HG03354 (cell line): Measurements from ENCODE around the gene ACTL10.

ENCODE experiments used
- ATAC-seq: cut with Tn5 transposase; IDR thresholded peaks from one replicate; pipeline ENCODE4 v1.9.1; 2021; ENCODE audit warnings: mild to moderate bottlenecking; ENCODE audit not compliant: unreplicated experiment, poor library complexity, severe bottlenecking

The ACTL10 gene

GRCh38 chr20:33660035-33660684 lies 6.6 kb upstream of the ACTL10 start:
- ATAC-seq = no peak

DNA sequence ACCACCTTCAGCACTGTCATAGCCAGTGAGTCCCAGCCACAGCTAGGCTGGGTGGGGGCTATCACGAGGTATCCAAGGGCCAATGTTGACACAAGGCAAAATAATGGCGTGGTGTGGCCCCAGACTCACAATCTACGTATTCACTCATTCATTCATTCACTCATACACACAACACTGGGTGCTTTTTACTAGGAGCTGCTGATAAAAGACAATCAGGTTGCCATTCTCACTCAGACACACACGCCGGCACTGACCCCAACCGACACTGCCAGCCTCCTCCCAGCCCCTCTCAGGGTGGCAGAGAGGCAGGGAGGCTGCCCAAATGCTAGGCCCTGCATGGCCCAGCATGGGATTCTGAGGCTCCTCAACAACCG lies 6.1 kb upstream of the ACTL10 start:
- no peak for ATAC-seq

GRCh38 chr20:33662172-33662571 lies 4.6 kb upstream of the ACTL10 start, which contains the start of gene C20orf144:
TSS of gene C20orf144 (plus strand) at chr20:33662327. CDS start at chr20:33662346, 19 bp downstream.
- no peak for ATAC-seq

DNA sequence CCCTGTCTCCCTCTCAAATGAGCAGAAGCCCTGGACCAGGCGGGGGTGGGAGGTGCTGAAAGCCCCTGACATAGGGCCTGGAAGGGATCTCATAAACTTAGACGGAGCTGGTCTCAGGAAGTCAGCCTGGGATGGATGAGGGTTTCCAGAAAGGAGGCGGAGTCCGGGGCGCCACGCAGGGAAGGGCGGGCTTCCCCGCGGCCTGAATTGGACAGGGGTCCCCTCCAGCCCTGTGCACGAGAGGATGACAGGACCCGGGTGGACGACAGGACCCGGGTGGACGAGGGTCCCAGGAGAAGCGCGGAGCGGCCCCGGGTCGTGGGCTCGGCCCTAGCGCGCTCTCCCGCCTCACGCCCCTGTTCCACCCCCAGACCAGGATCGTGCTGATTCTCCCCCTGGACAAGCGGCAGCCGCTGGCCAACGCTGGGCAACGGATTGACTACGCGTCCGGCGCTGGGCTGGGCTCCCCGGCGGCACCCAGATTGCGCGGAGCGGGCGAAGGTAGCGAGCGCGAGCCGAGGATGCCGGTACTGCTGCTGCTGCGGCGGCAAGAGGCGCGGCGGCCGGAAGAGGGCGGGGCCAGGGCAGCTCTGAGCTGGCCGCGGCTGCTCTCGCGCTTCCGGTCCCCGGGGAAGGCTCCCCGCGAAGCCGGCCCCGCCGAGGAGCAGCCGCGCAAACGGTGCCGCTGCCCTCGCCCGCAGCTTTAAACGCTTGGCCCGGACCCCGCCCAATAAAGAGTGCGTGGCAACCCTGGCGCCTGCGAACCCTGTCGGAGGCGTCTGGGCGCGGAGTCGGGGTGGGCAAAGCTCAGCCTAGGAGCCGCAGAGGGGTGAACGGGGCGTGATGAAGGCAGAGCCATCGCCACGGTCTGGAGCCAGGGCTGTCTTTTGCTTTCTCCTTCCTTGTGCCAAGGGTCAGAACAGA lies 3.3 kb upstream of the ACTL10 start:
- peak; percentile 47 for ATAC-seq

- no peak for ATAC-seq
Measured at GRCh38 chr20:33664085-33664761, 2.5 kb upstream of the ACTL10 start.

GRCh38 chr20:33664762-33665144 lies 2.0 kb upstream of the ACTL10 start:
- ATAC-seq = no peak

DNA sequence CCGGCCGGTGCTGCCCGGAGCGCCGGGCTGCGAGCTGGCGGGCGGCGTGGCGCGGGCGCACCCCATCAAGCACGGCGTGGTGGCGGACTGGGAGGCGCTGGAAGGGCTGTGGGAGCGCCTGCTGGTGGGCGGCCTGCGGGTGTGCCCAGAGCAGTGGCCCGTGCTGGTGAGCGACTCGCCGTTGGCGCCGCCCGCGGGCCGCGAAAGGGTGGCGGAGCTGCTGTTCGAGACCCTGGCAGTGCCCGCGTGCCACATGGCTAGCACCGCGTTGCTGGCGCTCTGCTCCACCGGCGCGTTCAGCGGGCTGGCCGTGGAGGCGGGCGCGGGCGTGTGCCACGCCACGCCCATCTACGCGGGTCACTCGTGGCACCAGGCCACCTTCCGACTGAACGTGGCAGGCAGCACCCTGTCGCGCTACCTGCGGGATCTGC lies 517 bp downstream of the ACTL10 start:
- peak; percentile 22 for ATAC-seq

GRCh38 chr20:33667676-33668465 lies 1.1 kb downstream of the ACTL10 start:
- ATAC-seq = peak; percentile 48

DNA sequence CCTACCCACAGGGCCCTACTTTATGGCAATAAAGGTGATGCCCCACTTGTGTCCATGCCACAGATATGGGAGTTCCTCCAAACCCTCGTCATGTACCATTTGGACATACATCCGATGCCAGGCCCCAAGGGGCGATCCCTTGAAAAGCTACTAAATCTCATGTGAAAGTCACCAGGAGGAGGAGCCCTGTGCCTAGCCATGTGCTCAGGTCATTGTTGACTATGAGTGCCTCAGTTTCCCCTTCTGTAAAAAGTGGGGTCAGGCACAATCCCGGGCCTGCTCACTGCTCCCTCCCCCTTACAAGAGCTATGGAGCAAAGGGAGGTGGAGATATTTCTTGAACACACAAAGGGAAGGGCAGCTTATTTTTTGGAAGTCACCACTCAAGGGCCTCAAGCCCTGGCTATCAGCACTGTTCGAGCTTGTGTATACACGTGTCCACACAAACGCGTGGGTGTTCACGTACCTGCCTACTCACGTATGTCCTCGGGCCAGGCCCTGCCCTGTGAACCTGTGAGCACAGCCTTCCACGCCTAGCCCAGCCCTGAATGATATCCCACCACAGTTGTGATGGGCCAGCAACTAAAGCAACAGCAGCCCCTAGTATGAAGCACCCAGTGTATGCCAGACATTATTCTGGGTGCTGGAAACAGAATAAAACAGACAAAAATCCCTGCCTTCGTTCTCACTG lies 1.9 kb downstream of the ACTL10 start:
- no peak for ATAC-seq

GRCh38 chr20:33669224-33669623 lies 2.5 kb downstream of the ACTL10 start:
- no peak for ATAC-seq

- no peak for ATAC-seq
Measured at GRCh38 chr20:33669873-33670640, 3.3 kb downstream of the ACTL10 start.

DNA sequence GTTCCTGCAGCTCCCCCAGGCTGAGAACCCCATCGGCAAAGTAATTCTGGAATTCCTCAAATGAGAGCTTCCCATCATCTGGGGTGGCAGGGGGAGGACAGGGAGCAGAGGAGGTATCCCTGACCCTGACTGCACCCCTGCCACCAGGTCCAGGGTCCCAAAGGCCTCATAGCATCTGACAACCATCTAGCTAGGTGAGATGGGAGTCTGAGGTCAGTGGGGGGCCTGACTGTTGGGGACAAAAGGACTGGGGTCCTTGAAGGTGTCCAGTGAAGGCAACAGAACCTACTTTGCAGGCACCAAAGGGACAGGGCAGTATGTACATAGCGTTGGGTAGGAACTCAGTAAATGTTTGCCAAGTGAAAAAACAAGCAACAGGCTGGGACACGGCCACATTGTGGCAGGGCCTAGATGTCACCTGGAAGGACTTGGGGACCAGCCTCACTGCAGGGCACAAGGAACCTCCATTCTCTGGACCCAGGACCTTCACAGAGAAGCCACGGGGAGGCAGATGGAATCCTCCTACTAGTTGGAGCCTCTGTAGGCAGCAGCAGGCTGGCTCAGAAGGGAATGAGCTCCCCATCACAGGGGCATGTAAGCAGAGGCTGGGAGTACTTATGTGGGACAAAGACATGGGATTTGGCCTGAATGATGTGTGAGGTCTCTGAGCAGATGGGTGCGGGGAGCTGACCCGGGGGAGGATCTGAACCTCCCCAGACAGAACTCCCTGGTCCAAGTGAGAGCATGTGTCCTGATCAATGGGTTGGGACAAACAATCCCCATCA lies 4.2 kb downstream of the ACTL10 start:
- ATAC-seq = no peak

DNA sequence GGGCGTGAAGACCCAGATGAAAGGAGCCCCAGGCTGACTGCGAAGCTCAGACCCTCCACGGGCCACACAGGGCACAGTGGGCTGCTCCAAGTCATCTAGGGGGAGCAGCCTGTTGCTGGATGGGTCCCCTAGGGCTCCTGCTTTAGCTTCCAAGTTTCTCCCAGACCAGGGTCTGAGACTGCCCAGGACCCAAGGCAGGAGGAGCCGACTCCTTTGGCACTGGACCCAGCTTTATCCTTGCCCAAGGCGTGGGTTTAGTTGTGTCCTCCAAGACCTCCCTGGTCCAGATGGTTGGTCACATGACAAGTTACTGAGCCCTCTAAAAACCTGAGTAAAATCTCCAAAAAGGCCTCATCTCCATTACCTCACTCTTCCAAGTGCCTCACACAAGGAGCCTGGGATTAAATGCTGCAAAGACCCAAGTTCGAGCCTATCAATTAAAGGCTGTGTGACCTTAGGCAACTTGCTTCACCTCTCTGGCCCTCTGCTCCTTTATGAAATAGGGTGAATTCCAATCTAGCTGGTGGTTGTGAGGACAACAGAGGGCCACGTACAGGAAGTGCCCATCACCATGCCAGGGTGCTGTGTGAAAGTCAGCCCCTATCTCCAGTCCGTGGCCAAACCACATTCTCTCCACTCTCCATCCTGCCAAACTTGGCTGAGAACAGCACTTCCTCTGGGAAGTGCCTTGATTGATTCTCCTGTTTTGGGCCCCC lies 5.0 kb downstream of the ACTL10 start:
- no peak for ATAC-seq

DNA sequence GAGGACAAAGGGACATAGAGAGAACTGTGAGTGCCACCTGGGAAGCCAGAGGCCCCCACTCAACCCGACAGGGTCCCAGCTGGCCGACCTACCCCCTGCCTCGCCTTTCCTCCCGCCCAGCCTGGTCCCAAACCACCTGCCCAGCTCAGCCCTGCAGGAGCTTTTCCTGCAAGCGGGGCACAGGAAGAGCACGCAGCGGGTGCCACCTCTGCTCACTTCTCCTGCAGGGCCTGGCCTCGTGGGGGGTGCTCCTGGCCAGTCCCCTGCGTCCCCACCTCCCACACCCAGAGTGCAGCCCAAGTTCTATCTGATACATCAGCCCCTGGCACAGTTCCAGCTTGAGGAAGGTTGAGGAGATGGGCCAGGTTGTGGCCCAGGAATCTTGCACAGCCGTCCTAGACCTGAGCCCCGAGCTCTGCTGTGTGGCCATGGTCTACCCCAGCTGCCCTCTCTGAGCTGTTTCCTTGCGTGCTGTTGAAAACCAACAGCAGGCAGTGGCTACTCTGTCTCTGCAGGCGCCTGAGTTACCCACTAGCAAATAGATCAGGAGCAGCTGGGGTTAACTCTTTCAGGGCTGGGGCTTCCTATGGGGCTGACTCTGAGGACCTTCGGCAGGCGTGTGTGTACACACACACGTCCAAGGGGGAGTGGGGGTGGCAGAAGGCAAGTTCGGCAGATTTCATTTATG lies 5.8 kb downstream of the ACTL10 start:
- no peak for ATAC-seq

DNA sequence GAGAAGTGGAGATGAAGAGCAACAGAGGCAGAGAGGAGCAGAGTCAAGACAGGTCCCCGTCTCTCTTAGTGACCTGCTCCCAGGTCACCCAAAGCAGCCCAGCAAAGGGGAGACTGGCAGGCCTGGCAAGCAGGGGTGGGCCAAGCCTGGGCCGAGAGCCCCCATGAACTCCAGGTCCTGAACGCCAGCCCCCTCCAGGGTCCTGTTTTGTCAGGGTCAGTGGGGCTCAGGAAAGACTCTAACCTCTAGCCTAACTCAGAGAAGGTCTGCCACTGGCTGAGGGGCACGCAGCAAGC lies 6.3 kb downstream of the ACTL10 start:
- no peak for ATAC-seq

DNA sequence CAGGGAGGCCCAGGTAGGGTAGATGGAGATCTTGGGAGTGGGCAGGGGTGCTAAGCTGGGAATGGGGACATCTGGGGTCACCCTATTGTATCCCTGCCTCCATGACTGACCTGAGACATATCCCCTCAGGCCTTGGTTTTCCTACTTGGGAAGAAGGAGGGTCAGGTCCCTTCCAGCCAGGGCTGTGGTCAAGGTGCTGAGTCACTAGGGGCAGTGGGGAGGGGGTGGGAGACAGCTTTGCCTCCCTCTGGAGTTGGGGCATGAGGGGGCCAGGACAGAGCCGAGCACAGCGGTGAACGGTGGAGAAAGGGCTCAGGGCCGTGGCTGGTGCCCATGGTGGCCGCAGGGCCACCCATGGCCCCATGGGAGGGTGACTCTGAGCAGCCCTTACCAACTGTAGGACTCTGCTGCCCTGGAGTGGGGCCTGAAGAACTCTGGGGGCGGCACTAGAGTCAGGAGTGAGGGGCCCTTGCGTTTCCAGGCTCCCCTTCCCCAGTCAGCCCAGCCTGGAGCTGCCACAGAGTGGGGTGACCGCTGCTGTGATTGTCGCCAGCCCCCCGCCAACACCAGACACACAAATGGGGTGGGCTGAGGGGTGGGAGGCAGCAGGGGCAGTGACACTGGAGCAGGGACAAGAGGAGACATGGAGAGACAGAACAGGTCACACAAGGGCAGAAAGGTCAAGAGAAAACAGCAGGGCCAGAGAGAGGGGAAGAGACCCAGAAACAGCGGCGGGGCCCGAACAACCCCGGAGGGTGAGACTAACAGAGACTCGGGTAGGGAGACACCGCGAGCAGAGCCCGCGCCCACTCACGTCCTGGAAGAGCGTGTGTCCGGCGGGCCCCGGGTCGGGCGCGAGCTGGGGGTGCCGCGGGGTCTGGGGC lies 6.9 kb downstream of the ACTL10 start:
- peak; percentile 30 for ATAC-seq
